HG03571 (cell line): ENCODE results near the gene SPEM1.

Experiments
- ATAC-seq: cut with Tn5 transposase; IDR thresholded peaks from one replicate; pipeline ENCODE4 v1.9.1; 2021; ENCODE audit not compliant: unreplicated experiment

SPEM1 gene

DNA sequence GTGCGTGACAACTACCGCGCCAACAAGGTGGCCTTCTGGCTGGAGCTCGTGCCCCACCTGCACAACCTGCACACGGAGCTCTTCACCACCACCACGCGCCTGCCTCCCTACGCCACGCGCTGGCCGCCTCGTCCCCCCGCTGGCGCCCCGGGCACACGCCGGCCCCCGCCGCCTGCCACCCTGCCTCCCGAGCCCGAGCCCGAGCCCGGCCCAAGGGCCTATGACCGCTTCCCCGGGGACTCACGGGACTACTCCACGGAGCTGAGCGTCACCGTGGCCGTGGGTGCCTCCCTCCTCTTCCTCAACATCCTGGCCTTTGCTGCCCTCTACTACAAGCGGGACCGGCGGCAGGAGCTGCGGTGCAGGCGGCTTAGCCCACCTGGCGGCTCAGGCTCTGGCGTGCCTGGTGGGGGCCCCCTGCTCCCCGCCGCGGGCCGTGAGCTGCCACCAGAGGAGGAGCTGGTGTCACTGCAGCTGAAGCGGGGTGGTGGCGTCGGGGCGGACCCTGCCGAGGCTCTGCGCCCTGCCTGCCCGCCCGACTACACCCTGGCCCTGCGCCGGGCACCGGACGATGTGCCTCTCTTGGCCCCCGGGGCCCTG is 3.0 kb upstream of the SPEM1 start:
- no peak for ATAC-seq

DNA sequence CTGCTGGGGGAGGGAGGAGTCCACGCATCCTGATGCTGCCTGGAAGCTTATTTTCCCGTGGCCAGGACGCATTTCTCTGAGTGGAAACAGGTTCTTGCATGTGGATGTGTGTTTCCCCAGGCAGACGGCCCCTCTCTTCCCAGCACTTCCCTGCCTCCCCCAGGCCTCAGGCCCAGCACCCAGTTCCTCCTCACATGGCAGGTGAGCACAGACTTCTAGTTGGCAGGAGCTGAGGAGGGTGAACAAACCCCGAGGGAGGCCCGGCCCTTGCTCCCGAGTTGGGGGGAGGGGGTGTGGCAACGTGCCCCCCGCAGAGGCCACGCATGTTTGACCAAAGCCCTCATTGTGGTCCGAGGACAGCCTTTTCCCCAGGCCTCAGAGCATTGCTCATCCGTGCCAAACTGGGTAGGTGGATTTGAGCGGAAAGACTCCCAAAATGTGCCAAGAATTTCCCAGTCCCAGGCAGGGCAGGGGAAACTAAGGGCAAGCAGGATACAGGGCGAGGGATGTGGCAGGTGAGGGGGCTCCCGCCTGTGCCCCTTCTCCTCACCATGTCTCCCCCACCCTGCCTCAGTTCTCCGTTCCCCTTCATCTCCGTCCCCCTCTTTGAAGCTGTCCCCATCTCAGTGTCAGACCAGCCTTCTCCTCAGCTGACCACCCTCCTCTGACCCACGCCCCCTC is 1.5 kb upstream of the SPEM1 start:
- ATAC-seq = no peak

DNA sequence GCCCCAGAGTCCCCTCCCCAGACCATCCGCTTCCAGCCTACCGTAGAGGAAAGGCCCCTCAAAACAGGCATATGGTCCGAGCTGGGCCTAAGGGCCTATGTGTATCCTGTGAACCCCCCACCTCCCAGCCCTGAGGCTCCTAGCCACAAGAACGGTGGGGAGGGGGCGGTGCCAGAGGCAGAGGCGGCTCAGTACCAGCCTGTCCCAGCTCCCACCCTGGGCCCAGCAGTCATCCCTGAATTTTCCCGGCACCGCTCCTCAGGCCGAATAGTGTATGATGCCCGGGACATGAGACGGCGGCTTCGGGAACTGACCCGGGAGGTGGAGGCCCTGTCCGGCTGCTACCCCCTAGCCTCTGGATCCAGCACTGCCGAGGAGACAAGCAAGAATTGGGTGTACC is 1.1 kb downstream of the SPEM1 start:
- no peak for ATAC-seq

DNA sequence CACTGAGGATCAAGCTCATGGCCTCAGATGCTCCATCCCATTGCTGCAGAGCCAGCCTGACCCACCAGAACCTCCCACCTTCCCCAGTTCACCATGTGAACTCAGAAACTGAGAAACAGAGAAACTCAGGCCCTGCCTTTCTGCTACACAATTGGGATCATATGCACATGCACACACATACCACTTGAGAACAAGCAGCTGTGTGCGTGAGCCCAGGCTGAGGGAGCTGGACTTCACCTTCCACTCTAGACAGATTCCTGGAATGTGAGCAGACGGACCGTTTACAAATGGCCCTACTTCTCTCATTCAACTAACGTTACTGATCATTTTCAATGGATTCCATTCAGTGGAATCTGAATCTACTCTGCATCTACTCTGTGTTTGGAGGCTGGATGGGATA is 3.6 kb downstream of the SPEM1 start:
- no peak for ATAC-seq

DNA sequence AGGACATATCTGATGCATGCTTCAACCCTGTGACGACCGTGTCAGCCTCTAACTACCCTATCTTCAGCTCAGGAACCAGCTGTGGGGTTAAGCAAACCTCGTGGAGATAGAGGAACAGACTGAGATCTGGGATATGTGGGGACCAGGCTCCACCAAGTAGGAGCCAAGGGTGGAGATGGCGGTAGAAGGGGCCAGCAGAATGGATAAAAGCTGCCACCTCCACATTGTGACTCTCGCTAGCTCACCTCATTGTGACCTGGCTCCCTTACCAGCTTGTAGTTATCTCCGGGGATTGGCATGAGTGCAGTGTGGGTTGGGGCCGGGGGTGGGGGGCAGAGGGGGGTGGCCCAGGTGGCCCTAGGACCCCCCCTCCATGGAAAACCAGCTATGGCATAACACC is 5.2 kb downstream of the SPEM1 start, which contains the start of gene SPEM2:
Gene SPEM2, plus strand, starts transcription at position 301 of the 400 bp plus-strand sequence. Its CDS starts 73 bp downstream, at position 374.
- no peak for ATAC-seq

DNA sequence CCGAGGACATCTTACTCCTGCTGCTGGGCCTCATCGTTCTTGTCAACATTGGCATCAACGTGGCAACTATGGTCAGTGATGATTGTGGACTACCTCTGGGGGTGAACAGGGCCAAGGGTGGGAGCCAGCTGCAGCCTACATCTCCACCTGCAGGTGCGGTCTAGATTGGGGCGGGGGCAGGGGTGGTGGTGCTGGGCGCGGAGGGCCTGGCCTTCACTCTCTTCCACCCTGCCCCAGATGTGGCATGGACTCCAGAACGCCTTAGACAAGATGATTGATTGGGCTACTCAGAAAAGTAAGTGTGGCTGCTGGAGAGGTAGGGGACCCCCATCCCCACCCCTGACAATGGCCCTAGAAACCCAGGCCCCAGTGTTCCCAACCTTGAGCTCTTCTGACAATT is 5.6 kb downstream of the SPEM1 start:
- no peak for ATAC-seq

DNA sequence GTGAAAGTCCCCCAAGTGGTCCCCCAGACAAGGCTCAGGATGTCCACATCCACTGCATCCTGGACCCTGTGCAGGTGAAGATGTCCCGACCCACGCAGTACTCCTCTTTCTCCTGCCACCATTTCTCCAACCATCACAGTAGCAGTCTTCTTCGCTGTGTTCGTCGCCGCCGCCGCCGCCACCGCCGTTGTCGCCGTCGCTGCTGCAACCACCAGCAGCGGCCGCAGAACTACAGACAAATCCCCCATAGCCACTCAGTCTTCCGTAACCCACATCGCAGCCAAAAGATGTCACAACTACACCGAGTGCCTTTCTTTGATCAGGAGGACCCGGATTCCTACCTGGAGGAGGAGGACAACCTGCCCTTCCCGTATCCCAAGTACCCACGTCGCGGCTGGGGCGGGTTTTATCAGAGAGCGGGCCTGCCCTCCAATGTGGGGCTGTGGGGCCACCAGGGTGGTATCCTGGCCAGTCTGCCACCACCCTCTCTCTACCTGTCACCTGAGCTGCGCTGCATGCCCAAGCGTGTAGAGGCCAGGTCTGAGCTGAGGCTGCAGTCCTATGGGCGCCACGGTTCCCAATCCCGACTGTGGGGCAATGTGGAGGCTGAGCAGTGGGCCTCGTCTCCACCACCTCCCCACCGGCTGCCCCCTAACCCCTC is 6.2 kb downstream of the SPEM1 start:
- ATAC-seq = no peak

DNA sequence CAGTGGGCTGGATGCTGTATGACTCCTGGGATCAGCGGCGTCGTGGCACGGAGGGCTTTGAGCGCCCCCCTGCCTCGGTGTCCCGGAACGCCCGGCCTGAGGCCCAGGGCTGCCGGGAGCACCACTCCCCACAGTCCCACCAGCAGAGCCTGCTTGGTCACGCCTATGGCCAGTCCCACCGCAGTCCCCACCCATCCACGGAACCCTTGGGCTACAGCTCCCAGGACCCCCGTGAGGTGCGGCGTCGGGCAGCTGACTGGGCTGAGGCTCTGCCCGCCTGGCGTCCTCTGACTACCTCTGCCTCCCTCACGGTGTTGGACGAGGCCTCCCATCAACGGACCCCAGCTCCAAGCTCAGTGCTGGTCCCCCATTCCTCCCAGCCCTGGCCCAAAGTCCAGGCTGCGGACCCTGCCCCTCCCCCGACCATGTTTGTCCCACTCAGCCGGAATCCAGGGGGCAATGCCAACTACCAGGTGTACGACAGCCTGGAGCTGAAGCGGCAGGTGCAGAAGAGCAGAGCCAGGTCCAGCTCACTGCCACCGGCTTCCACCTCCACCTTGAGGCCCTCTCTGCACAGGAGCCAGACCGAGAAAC is 6.9 kb downstream of the SPEM1 start:
- ATAC-seq = no peak

DNA sequence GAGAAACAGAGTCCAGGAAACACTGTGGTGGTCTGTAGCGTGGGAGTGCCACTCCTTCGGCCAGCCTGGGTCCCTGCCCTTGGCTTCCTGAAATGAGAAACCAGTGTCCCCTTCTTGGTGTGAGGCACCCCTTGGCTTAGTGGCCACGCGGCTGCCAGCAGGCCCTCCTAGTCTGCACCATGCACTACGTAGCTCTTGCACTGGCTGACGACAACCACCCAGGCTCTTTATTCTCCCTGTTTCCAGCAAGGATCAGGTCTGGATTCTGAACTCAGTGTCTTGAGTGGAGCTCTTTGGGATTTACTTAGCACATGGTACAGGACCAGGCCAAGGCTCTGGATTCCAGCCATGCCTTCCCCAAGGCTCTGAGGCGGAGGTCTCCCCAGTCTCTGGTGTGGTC is 7.4 kb downstream of the SPEM1 start:
- no peak for ATAC-seq

DNA sequence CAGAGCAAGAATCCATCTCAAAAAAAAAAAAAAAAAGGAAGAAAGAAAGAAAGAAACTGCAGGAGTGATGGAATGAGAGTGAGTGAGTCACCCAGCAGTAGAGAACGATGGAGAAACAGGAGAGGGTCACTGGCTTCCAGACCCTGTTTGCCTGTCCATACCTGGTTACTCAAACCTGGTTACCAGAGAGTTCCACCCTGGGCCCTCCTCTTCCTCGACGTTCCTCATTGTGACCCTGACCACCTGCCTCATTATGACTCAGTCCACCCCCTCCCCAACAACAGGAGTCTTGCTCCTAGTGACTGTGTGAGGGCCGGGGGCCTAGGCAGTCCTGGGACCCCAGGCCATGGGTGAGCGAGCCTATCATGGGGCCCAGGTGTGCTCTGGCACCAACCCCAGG is 8.4 kb downstream of the SPEM1 start, which contains the start of gene SPEM3:
Gene SPEM3, plus strand, starts transcription at position 301 of the 400 bp plus-strand sequence. Its CDS starts 46 bp downstream, at position 347.
- no peak for ATAC-seq

DNA sequence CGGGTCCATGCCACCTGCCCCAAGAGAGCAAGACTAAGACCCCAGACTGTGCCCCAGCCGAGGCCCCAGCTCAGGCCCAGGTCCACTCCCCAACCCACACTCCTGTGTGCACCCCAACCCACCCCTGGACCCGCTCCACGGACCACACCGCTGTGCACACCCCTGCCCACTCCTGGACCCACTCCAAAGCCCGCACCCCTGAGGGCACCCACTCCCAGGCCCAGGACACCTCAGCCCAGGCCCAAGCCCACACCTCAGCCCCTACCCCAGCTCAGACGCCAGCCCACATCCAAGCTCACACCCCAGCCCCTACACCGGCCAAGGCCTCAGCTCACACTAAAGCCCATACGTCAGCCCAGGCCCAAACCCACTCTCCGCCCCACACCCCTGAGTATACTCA is 9.6 kb downstream of the SPEM1 start:
- ATAC-seq = no peak

DNA sequence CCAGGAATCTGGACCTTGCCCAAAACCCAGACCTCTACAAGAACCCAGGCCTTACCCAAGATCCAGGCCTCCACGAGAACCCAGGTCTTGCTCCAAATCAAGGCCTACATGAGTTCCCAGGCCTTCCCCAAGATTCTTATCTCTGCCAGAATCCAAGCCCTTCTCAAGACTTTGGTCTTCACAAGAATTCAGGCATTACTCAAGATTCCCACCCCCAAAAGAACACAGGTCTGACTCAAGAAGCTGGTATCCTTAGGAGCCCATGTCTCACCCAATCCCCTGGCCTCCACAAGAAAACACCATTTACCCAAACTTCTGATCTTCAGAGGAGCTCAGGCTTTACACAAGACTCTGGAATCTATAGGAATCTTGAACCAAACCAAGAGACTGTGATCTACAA is 11.1 kb downstream of the SPEM1 start:
- ATAC-seq = no peak

DNA sequence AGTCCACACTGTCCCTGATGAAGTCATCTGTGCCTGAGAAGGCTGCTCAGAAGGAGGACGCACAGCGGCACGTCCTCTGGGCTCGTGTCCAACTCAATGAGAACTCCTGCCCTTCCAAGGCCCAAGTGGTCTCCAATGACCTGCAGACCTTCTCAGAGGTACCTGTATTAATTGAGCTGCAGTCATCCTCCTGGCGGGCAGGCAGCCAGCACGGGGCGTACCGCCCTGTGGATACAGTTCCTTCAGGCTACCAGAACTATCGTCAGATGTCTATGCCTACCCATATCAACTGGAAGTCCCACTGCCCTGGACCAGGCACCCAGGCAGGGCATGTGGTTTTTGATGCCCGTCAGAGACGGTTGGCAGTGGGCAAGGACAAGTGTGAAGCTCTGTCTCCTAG is 12.2 kb downstream of the SPEM1 start:
- ATAC-seq = no peak

DNA sequence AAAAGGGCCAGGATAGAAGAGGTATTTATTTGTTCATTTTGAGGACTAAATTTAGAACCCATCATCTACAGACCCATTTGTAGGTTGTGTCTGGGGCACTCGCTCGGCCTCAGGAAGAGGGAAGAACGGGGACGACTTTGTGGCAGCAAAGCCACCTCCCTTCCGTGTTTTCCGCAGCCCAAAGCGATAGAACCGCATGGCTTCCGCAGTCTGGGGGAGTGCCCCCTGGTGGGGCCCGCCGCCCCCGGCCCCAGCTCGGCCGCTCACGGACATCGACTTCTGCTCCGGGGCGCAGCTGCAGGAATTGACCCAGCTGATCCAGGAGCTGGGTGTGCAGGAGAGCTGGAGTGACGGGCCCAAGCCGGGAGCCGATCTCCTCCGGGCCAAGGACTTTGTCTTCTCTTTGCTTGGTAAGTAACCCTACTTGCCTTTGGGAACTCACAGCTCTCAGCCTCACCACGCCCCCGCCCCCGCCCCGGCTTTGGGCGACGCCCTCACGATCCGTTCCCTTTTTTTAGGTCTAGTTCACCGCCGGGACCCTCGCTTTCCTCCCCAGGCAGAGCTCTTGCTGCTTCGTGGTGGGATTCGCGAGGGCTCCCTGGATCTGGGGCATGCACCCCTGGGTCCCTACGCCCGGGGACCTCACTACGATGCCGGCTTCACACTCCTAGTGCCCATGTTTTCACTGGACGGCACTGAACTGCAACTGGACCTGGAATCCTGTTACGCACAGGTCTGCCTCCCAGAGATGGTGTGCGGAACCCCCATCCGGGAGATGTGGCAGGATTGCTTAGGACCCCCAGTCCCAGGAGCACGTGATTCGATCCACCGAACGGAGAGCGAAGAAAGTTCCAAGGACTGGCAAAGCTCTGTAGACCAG is 15.8 kb downstream of the SPEM1 start:
- ATAC-seq = peak; percentile 17

DNA sequence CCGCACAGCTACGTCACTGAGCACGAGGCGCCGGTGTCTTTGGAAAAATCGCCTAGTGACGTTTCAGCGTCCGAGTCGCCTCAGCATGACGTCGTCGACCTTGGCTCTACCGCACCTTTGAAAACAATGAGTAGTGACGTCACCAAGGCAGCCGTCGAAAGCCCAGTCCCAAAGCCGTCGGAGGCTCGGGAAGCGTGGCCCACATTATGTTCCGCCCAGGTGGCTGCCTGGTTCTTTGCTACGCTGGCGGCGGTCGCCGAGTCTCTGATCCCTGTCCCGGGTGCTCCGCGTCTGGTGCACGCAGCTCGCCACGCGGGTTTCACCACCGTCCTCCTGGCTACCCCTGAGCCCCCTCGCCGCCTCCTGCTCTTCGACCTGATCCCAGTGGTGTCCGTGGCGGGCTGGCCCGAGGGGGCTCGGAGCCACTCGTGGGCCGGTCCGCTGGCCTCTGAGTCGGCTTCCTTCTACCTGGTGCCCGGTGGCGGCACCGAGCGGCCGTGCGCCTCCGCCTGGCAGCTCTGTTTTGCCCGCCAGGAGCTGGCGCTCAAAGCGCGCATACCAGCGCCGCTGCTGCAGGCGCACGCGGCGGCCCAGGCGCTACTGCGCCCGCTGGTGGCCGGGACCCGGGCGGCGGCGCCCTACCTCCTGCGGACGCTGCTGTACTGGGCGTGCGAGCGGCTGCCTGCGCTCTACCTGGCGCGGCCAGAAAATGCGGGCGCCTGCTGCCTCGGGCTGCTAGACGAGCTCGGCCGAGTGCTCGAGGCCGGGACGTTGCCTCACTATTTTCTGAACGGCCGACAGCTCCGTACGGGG is 16.6 kb downstream of the SPEM1 start:
- ATAC-seq = no peak

DNA sequence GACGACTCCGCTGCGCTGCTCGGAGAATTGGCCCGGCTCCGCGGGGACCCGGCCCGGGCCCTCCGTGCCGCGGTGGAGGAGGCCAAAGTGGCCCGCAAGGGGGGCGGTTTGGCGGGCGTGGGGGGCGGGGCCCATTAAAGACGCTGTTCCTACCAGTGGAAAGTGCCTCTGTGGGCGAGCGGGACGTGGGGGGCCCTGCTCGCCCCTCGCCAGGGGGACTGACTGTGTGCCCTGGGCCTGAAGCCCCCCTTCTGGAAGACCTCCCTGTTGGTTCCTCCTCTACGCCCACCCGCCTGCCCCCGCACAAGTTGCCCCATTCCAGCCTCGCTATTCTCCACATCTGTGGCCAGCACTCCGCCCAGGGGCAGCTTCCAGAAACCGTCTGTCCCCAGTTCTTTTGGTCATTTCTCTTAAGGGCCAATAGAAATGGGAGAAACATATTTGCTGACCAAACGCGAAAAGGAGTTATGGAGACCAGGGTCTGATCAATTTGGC is 17.3 kb downstream of the SPEM1 start:
- no peak for ATAC-seq

DNA sequence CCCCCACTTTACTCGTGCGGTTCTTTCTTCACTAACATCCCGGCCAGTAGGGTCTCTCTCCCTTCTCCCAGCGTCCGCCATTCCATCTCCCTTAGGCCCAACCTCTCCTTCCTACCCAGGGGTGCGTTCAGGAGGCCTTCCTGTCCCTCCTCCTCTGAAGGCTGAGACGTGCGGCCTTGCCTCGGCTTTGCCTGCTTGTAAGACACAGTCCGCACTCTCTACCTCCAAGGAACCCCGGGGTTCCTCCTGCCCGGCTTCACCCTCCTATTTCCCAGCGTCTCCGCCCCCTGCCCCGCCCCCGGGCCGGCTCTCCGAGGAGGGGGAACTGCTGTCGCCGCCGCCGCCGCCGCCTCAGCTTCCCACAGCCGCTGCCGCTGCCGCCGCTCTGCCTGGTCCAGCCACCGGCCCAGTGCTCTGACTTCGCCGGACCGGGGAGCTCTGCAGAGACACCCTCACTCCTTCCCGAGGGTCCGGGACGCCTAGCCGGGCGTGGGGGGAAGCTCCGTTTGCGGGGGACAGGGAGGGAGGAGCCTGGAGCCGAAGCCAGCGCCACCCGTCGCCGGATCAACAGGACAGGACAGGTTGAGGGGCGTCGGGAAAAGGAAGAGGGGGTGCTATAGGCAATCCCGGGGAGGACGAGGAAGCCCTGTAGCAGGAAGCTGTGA is 18.0 kb downstream of the SPEM1 start:
- ATAC-seq = no peak

DNA sequence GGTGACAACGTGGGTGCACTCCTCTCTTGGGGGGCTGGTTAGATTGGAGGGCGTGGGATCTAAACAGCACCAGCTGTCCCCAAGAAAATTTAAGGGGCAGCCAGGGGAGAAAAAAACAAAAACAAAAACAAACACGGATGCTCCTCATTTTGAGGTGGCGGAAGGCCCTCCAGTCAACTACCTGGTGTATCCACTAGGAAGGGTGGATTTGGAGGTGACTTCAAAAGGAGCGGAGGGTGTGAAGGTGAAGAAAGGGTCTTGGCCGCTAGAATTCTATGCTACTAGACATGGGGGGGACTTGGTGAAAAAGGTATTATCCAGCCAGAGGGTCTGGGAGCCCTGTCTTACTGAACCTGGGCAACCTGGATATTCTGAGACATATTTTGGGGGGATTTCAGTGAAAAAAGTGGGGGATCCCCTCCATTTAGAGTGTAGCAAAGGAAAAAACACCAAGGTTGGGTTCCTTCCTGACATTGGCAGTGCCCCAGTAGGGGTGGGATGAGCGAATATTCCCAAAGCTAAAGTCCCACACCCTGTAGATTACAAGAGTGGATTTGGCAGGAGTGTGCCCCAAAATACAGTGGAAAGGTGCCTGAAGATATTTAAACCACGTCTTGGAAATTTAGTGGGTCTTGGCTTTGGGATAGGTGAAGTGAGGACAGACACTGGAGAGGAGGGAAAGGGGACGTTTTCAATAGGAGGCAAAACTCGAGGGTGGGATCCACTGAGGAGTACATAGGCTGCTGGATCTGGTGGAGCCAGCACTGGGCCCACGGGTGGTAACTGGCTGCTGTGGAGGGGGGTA is 18.7 kb downstream of the SPEM1 start:
- no peak for ATAC-seq
